ENCODE results near the gene MIER1.

- TF ChIP-seq CTCF (IDR thresholded peaks at IDR 0.05) (no peak), SIN3A (IDR thresholded peaks at IDR 0.05; ENCODE audit: borderline replicate concordance, insufficient read depth, low read depth, low read length) (no peak), REST (IDR thresholded peaks at IDR 0.05; ENCODE audit: insufficient read depth in 1 of 2, low read depth in 2 of 2, low read length in 1 of 2) (no peak), POLR2AphosphoS5 (IDR thresholded peaks at IDR 0.05; ENCODE audit: low read depth, low read length) (no peak)
Observed at GRCh38 chr1:66932291-66932690, 7.5 kb downstream of the MIER1 start.
